Measurements from ENCODE around the gene CD27. TPM values are rescaled to one million over a fixed set of nuclear protein-coding genes. Genes with fewer than 3 reads are reported as not detected.

The CD27 gene
- total and polyA plus RNA-seq, 2 of the 13 experiments (the other 11 are each of a cell fraction or from before 2014, with no cell fraction given), result 0.12 TPM; not detected in 1

DNA sequence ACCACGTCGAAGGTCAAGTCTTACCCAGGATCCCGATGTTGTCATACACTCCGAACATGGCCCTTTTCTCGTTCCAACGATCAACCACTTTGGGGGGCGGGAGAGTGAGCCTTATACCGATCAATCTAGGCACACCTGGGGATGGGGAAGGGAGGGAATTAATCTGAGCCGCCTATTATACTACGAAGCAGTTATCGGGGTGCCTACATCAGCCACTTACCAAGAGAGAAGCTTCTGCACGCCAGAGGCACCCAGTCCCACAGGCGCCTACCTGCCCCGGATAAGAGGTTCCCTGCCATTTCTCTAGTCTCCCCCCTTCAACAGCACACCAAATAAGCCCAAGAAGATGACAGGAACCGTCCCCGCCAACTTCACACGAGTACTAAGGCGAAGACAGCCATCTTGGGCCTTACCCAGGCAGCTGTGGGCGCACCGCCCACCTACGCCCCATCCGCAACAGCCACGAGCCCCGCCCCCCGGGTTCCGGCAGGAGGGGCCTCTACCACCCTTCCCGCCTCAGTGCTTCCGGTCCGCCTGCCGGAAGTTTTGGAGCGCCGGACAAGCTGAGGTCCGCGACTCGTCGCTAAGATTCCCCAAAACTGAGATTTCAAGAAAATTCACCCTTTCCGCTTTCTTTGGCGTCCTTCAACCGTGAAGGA is 48.2 kb downstream of the CD27 start, which contains the start of gene MRPL51 (continued):
- TF ChIP-seq, protein P1, sequence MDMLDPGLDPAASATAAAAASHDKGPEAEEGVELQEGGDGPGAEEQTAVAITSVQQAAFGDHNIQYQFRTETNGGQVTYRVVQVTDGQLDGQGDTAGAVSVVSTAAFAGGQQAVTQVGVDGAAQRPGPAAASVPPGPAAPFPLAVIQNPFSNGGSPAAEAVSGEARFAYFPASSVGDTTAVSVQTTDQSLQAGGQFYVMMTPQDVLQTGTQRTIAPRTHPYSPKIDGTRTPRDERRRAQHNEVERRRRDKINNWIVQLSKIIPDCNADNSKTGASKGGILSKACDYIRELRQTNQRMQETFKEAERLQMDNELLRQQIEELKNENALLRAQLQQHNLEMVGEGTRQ (IDR thresholded peaks at IDR 0.05; ENCODE audit: low read depth, low read length), result no peak
- TF ChIP-seq, protein P1 (CRISPR knock-in tag; IDR thresholded peaks at IDR 0.05; ENCODE audit: borderline replicate concordance), result no peak; the same call in 1 of the 2 replicates
- TF ChIP-seq NR2C2 (CRISPR knock-in tag; IDR thresholded peaks at IDR 0.05; ENCODE audit: borderline replicate concordance) (peak; percentile 80; the same call in 1 of the 2 replicates), TBP (CRISPR knock-in tag; IDR thresholded peaks at IDR 0.05) (no peak), ZFP37 (CRISPR knock-in tag; IDR thresholded peaks at IDR 0.05; ENCODE audit: borderline replicate concordance) (0 out of 2 replicates have a peak, but pooled peaks have one; percentile 11), MEF2D (CRISPR knock-in tag; IDR thresholded peaks at IDR 0.05) (peak; percentile 69), ZNF136 (CRISPR knock-in tag; IDR thresholded peaks at IDR 0.05; ENCODE audit: low read depth) (no peak), POLR2G (IDR thresholded peaks at IDR 0.05; ENCODE audit: low read depth, low read length) (peak; percentile 94), MXD4 (CRISPR knock-in tag; IDR thresholded peaks at IDR 0.05) (0 out of 2 replicates have a peak, but pooled peaks have one; percentile 66)
- TF ChIP-seq, protein P2, sequence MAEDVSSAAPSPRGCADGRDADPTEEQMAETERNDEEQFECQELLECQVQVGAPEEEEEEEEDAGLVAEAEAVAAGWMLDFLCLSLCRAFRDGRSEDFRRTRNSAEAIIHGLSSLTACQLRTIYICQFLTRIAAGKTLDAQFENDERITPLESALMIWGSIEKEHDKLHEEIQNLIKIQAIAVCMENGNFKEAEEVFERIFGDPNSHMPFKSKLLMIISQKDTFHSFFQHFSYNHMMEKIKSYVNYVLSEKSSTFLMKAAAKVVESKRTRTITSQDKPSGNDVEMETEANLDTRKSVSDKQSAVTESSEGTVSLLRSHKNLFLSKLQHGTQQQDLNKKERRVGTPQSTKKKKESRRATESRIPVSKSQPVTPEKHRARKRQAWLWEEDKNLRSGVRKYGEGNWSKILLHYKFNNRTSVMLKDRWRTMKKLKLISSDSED (CRISPR knock-in tag; IDR thresholded peaks at IDR 0.05), result no peak
- TF ChIP-seq, protein P3, sequence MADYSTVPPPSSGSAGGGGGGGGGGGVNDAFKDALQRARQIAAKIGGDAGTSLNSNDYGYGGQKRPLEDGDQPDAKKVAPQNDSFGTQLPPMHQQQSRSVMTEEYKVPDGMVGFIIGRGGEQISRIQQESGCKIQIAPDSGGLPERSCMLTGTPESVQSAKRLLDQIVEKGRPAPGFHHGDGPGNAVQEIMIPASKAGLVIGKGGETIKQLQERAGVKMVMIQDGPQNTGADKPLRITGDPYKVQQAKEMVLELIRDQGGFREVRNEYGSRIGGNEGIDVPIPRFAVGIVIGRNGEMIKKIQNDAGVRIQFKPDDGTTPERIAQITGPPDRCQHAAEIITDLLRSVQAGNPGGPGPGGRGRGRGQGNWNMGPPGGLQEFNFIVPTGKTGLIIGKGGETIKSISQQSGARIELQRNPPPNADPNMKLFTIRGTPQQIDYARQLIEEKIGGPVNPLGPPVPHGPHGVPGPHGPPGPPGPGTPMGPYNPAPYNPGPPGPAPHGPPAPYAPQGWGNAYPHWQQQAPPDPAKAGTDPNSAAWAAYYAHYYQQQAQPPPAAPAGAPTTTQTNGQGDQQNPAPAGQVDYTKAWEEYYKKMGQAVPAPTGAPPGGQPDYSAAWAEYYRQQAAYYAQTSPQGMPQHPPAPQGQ (CRISPR knock-in tag; IDR thresholded peaks at IDR 0.05; ENCODE audit: borderline replicate concordance), result no peak
- TF ChIP-seq, protein P4, sequence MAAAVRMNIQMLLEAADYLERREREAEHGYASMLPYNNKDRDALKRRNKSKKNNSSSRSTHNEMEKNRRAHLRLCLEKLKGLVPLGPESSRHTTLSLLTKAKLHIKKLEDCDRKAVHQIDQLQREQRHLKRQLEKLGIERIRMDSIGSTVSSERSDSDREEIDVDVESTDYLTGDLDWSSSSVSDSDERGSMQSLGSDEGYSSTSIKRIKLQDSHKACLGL (CRISPR knock-in tag; IDR thresholded peaks at IDR 0.05), result peak; percentile 59; the same call in 1 of the 2 replicates
